WTC11 (cell line): ENCODE measurements around the gene AMPD3. TPM values are rescaled to one million over a fixed set of nuclear protein-coding genes. Genes with fewer than 3 reads are reported as not detected.

Source experiments
- ATAC-seq: fragments of 200-7000 bp; cut with Tn5 transposase; 2 replicates; pipeline ENCODE4 v1.10.0; 2021; ENCODE audit warnings: mild to moderate bottlenecking, moderate library complexity
- CTCF ChIA-PET: fragments of 300-600 bp; sonication (Branson Sonifier 250); formaldehyde crosslinking; loops from one replicate; lab custom pipeline; 2021; ENCODE audit warnings: antibody characterized with exemption; lab: Charles Lee
- POLR2A ChIA-PET: fragments of 350-600 bp; sonication (Branson Sonifier 250); formaldehyde crosslinking; loops from one replicate; lab custom pipeline; 2021; ENCODE audit warnings: antibody characterized with exemption; lab: Charles Lee
- DNase-seq: peaks from one replicate; pipeline ENCODE4 v3.0.0; 2021; ENCODE audit warnings: low spot score
- H3K27ac Mint-ChIP-seq: 2 replicates; pipeline ENCODE4 v1.8.0; 2021; ENCODE audit warnings: mixed read lengths
- H3K27me3 Mint-ChIP-seq: 2 replicates; pipeline ENCODE4 v1.8.0; 2021; ENCODE audit warnings: low read depth, mild to moderate bottlenecking, moderate library complexity, mixed read lengths
- H3K36me3 Mint-ChIP-seq: 2 replicates; pipeline ENCODE4 v1.8.0; 2021; ENCODE audit warnings: mixed read lengths
- H3K4me1 Mint-ChIP-seq: 2 replicates; pipeline ENCODE4 v1.8.0; 2022; ENCODE audit warnings: mixed read lengths
- H3K4me3 Mint-ChIP-seq: 2 replicates; pipeline ENCODE4 v1.8.0; 2021; ENCODE audit warnings: mild to moderate bottlenecking, moderate library complexity, mixed read lengths
- H3K9me3 Mint-ChIP-seq: 2 replicates; pipeline ENCODE4 v1.8.0; 2021; ENCODE audit warnings: mixed read lengths
- AR ChIP-seq: fragments of 250-450 bp; sonication (Bioruptor Pico); IDR thresholded peaks from 2 replicates; pipeline ENCODE4 v1.9.0; 2021; ENCODE audit warnings: mild to moderate bottlenecking
- ATF2 ChIP-seq: sonication (generic); formaldehyde crosslinking; IDR thresholded peaks from 2 replicates; pipeline ENCODE4 v1.8.1; 2022; ENCODE audit warnings: low read depth, missing genetic modification reagents, borderline replicate concordance
- ATF3 ChIP-seq: sonication (generic); formaldehyde crosslinking; conservative IDR thresholded peaks from 2 replicates; pipeline ENCODE4 v1.8.1; 2022; ENCODE audit warnings: mild to moderate bottlenecking, missing genetic modification reagents
- ATF6 ChIP-seq: sonication (generic); formaldehyde crosslinking; IDR thresholded peaks from 2 replicates; pipeline ENCODE4 v1.8.1; 2023; ENCODE audit warnings: mild to moderate bottlenecking, missing genetic modification reagents
- CDX4 ChIP-seq: fragments of 250-450 bp; sonication (Bioruptor Pico); IDR thresholded peaks from 2 replicates; pipeline ENCODE4 v1.9.0; 2021; ENCODE audit warnings: moderate library complexity, mild to moderate bottlenecking, inconsistent platforms, borderline replicate concordance
- E2F4 ChIP-seq: sonication (generic); formaldehyde crosslinking; IDR thresholded peaks from 2 replicates; pipeline ENCODE4 v1.8.1; 2022; ENCODE audit warnings: low read depth, mild to moderate bottlenecking, moderate library complexity, missing genetic modification reagents, borderline replicate concordance
- E2F5 ChIP-seq: sonication (generic); formaldehyde crosslinking; IDR thresholded peaks from 2 replicates; pipeline ENCODE4 v1.8.1; 2022; ENCODE audit warnings: mild to moderate bottlenecking, moderate library complexity, missing genetic modification reagents
- ESRRA ChIP-seq: sonication (generic); formaldehyde crosslinking; IDR thresholded peaks from 2 replicates; pipeline ENCODE4 v1.8.1; 2022; ENCODE audit warnings: mild to moderate bottlenecking, missing genetic modification reagents, borderline replicate concordance
- FOXP1 ChIP-seq: sonication (generic); formaldehyde crosslinking; IDR thresholded peaks from 2 replicates; pipeline ENCODE4 v1.8.0; 2022; ENCODE audit warnings: missing genetic modification reagents, mild to moderate bottlenecking, moderate library complexity, borderline replicate concordance
- FOXP4 ChIP-seq: sonication (generic); formaldehyde crosslinking; IDR thresholded peaks from 2 replicates; pipeline ENCODE4 v1.8.0; 2022; ENCODE audit warnings: mild to moderate bottlenecking, missing genetic modification reagents
- GTF2I ChIP-seq: fragments of 250-450 bp; sonication (Bioruptor Pico); conservative IDR thresholded peaks from 2 replicates; pipeline ENCODE4 v1.4.0; 2021; ENCODE audit warnings: mild to moderate bottlenecking
- MXD4 ChIP-seq: fragments of 250-450 bp; sonication (Bioruptor Pico); IDR thresholded peaks from 2 replicates; pipeline ENCODE4 v1.8.0; 2021; ENCODE audit warnings: mild to moderate bottlenecking, moderate library complexity, borderline replicate concordance
- SMAD3 ChIP-seq: sonication (generic); formaldehyde crosslinking; IDR thresholded peaks from 2 replicates; pipeline ENCODE4 v1.8.0; 2022; ENCODE audit warnings: missing genetic modification reagents, mild to moderate bottlenecking, borderline replicate concordance
- SMAD4 ChIP-seq: sonication (generic); formaldehyde crosslinking; IDR thresholded peaks from 2 replicates; pipeline ENCODE4 v1.8.0; 2022; ENCODE audit warnings: mild to moderate bottlenecking, missing genetic modification reagents
- USF1 ChIP-seq: sonication (generic); formaldehyde crosslinking; IDR thresholded peaks from 2 replicates; pipeline ENCODE4 v1.8.0; 2022; ENCODE audit warnings: mild to moderate bottlenecking, missing genetic modification reagents
- ZBTB21 ChIP-seq: sonication (generic); formaldehyde crosslinking; IDR thresholded peaks from 2 replicates; pipeline ENCODE4 v1.8.1; 2023; ENCODE audit warnings: mild to moderate bottlenecking, missing genetic modification reagents, borderline replicate concordance
- ZNF317 ChIP-seq: sonication (generic); formaldehyde crosslinking; IDR thresholded peaks from 2 replicates; pipeline ENCODE4 v1.8.1; 2023; ENCODE audit warnings: low read depth, mild to moderate bottlenecking, moderate library complexity, missing genetic modification reagents, borderline replicate concordance
- total RNA-seq: library from RNA; stranded (reverse); gene quantifications from 3 replicates; pipeline ENCODE4 v1.2.3, GENCODE V29; 2021

AMPD3 gene
- total RNA-seq, 1 experiment from 2014 or later = 6.4 TPM

GRCh38 chr11:10550503-10551289 is 95.6 kb downstream of the AMPD3 start:
- POLR2A ChIA-PET = interaction anchor here (0.7 kb wide), 1 partner anchor 264 kb away, joined by 3 read pairs; no protein-coding TSS in a partner anchor
- Mint-ChIP-seq H3K27me3 (peaks cover 4% of the 10 kb centered on the region), H3K27ac (no peak overlapping the region), H3K4me1 (peaks cover 5% of the 10 kb centered on the region), H3K4me3 (no peak overlapping the region), H3K36me3 (peaks cover 2% of the 10 kb centered on the region; the same call in 1 of the 2 replicates), H3K9me3 (peaks cover 19% of the 10 kb centered on the region)
- DNase-seq (no peak), ATAC-seq (no peak)
- CTCF ChIA-PET = interaction anchor here (1.3 kb wide), 1 partner anchor 10 kb away, joined by 5 read pairs; the partner anchor contains the start of gene RNF141
- no peak for TF ChIP-seq ESRRA (CRISPR knock-in tag)
- no peak for TF ChIP-seq GTF2I (CRISPR knock-in tag)
- no peak for TF ChIP-seq FOXP1 (CRISPR knock-in tag)
- no peak for TF ChIP-seq ZNF317 (CRISPR knock-in tag)
- no peak for TF ChIP-seq FOXP4 (CRISPR knock-in tag)
- TF ChIP-seq AR (CRISPR knock-in tag) = no peak
- no peak for TF ChIP-seq E2F5 (CRISPR knock-in tag)
- no peak for TF ChIP-seq USF1
- no peak for TF ChIP-seq SMAD4 (CRISPR knock-in tag)
- no peak for TF ChIP-seq ATF3
- TF ChIP-seq SMAD3 (CRISPR knock-in tag) = no peak
- TF ChIP-seq ATF6 = no peak

GRCh38 chr11:10551290-10551592 is 96.2 kb downstream of the AMPD3 start:
- no peak overlapping the region for H3K4me3 Mint-ChIP-seq
- H3K27me3 Mint-ChIP-seq = peaks cover 4% of the 10 kb centered on the region
- DNase-seq = no peak
- peaks cover 19% of the 10 kb centered on the region for H3K9me3 Mint-ChIP-seq
- POLR2A ChIA-PET = no interaction called here
- no peak for ATAC-seq
- CTCF ChIA-PET = interaction anchor here (1.3 kb wide), 1 partner anchor 10 kb away, joined by 5 read pairs; the partner anchor contains the start of gene RNF141
- H3K4me1 Mint-ChIP-seq = peaks cover 6% of the 10 kb centered on the region
- H3K36me3 Mint-ChIP-seq = peaks cover 2% of the 10 kb centered on the region; the same call in 1 of the 2 replicates
- no peak overlapping the region for H3K27ac Mint-ChIP-seq
- TF ChIP-seq CDX4 (CRISPR knock-in tag) (no peak), ATF2 (CRISPR knock-in tag) (no peak), ZBTB21 (CRISPR knock-in tag) (no peak), ESRRA (CRISPR knock-in tag) (no peak), MXD4 (CRISPR knock-in tag) (no peak), E2F4 (CRISPR knock-in tag) (no peak), USF1 (no peak)
